ENCODE results near the gene UBE2V1.

UBE2V1 gene

GRCh38 chr20:50094522-50094921, 18.4 kb downstream of the UBE2V1 start:
- TF ChIP-seq EZH2phosphoT487 (IDR thresholded peaks at IDR 0.05; ENCODE audit: borderline replicate concordance), result no peak
- TF ChIP-seq, protein P1, sequence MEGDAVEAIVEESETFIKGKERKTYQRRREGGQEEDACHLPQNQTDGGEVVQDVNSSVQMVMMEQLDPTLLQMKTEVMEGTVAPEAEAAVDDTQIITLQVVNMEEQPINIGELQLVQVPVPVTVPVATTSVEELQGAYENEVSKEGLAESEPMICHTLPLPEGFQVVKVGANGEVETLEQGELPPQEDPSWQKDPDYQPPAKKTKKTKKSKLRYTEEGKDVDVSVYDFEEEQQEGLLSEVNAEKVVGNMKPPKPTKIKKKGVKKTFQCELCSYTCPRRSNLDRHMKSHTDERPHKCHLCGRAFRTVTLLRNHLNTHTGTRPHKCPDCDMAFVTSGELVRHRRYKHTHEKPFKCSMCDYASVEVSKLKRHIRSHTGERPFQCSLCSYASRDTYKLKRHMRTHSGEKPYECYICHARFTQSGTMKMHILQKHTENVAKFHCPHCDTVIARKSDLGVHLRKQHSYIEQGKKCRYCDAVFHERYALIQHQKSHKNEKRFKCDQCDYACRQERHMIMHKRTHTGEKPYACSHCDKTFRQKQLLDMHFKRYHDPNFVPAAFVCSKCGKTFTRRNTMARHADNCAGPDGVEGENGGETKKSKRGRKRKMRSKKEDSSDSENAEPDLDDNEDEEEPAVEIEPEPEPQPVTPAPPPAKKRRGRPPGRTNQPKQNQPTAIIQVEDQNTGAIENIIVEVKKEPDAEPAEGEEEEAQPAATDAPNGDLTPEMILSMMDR (conservative IDR thresholded peaks at IDR 0.05; ENCODE audit: low read length), result no peak
- Histone ChIP-seq H3K9me3 (ENCODE audit: insufficient read depth, low read depth, low read length) (no peaks in the 10 kb centered on the region), H3K9ac (ENCODE audit: low read depth, low read length, poor library complexity, severe bottlenecking) (no peak overlapping the region), H4K20me1 (ENCODE audit: insufficient read depth, low read length, poor library complexity, severe bottlenecking) (peaks cover 61% of the 10 kb centered on the region), H3K4me1 (ENCODE audit: insufficient read depth, low read length, poor library complexity, severe bottlenecking) (no peaks in the 10 kb centered on the region), H3K9me2 (replicated peaks; ENCODE audit: low read depth, low read length) (no peaks in the 10 kb centered on the region), H3K79me2 (ENCODE audit: insufficient read depth, low read length) (peaks cover 76% of the 10 kb centered on the region), H2AFZ (ENCODE audit: low read length) (no peak overlapping the region), H3F3A (ENCODE audit: low read depth) (no peaks in the 10 kb centered on the region), H3K36me3 (ENCODE audit: insufficient read depth, low read length) (peaks cover 64% of the 10 kb centered on the region; the same call in 1 of the 2 replicates), H3K27me3 (ENCODE audit: insufficient read depth, low read length, poor library complexity, severe bottlenecking) (no peaks in the 10 kb centered on the region), H3K4me3 (ENCODE audit: low read length, poor library complexity, severe bottlenecking) (no peak overlapping the region), H3K4me2 (ENCODE audit: low read depth, low read length, poor library complexity, severe bottlenecking) (no peak overlapping the region)

DNA sequence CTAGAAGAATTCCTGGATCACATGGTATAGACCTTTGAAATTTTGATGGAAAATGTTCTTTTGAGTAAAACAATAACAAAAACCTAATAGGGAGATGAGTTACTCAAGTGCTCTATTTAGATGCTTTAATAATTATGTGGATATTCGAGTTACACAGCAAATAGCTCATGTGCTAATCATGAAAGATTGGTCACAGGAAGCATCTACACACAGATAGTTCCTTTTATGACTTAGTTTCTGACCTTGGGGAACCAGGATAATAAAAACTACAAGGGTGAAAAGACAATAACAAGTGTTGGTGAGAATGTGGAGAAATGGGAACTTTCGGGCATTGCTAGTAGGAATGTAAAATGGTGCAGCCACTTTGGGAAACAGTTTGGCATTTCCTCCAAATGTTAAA, 19.7 kb downstream of the UBE2V1 start:
- Histone ChIP-seq H3K79me2 (ENCODE audit: insufficient read depth, low read length) (peaks cover 72% of the 10 kb centered on the region), H3F3A (ENCODE audit: low read depth) (no peaks in the 10 kb centered on the region), H3K9ac (ENCODE audit: low read depth, low read length, poor library complexity, severe bottlenecking) (no peak overlapping the region), H3K4me1 (ENCODE audit: insufficient read depth, low read length, poor library complexity, severe bottlenecking) (no peaks in the 10 kb centered on the region), H3K36me3 (ENCODE audit: insufficient read depth, low read length) (peaks cover 62% of the 10 kb centered on the region; the same call in 1 of the 2 replicates), H3K9me2 (replicated peaks; ENCODE audit: low read depth, low read length) (no peaks in the 10 kb centered on the region), H4K20me1 (ENCODE audit: insufficient read depth, low read length, poor library complexity, severe bottlenecking) (peaks cover 53% of the 10 kb centered on the region), H3K9me3 (ENCODE audit: insufficient read depth, low read depth, low read length) (no peaks in the 10 kb centered on the region), H3K4me3 (ENCODE audit: low read length, poor library complexity, severe bottlenecking) (no peak overlapping the region), H3K27me3 (ENCODE audit: insufficient read depth, low read length, poor library complexity, severe bottlenecking) (no peaks in the 10 kb centered on the region), H3K4me2 (ENCODE audit: low read depth, low read length, poor library complexity, severe bottlenecking) (no peak overlapping the region), H2AFZ (ENCODE audit: low read length) (no peak overlapping the region)
- TF ChIP-seq, protein P1 (conservative IDR thresholded peaks at IDR 0.05; ENCODE audit: low read length), result no peak
- no peak for TF ChIP-seq EZH2phosphoT487 (IDR thresholded peaks at IDR 0.05; ENCODE audit: borderline replicate concordance)

DNA sequence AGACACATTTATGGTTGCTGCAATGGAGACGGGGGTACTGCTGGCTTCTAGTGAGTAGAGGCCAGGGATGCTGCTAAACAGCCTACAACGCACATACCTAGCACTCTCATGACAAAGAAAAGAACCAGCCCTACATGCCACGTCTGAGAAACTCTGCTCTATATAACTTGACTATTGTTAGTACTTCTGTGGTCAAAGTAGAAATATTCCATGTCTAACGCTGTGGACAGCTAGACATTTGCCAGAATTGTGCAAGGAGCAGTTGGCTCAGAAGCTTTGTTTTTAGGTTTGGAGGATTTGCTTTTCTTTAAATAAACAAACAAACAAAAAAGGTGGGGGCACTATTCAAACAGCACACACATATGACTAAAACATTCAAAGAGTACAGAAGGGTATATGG, 20.5 kb downstream of the UBE2V1 start:
- TF ChIP-seq, protein P1 (conservative IDR thresholded peaks at IDR 0.05; ENCODE audit: low read length), result no peak
- TF ChIP-seq EZH2phosphoT487 (IDR thresholded peaks at IDR 0.05; ENCODE audit: borderline replicate concordance), result no peak
- Histone ChIP-seq H3K79me2 (ENCODE audit: insufficient read depth, low read length) (peaks cover 65% of the 10 kb centered on the region), H3F3A (ENCODE audit: low read depth) (no peaks in the 10 kb centered on the region)

More for the DNA sequence above, 20.5 kb downstream of the UBE2V1 start:
- Histone ChIP-seq H3K27me3 (ENCODE audit: insufficient read depth, low read length, poor library complexity, severe bottlenecking) (no peaks in the 10 kb centered on the region), H3K9ac (ENCODE audit: low read depth, low read length, poor library complexity, severe bottlenecking) (no peak overlapping the region), H3K4me1 (ENCODE audit: insufficient read depth, low read length, poor library complexity, severe bottlenecking) (no peaks in the 10 kb centered on the region), H3K4me3 (ENCODE audit: low read length, poor library complexity, severe bottlenecking) (no peak overlapping the region), H4K20me1 (ENCODE audit: insufficient read depth, low read length, poor library complexity, severe bottlenecking) (peaks cover 45% of the 10 kb centered on the region), H3K9me2 (replicated peaks; ENCODE audit: low read depth, low read length) (no peaks in the 10 kb centered on the region), H2AFZ (ENCODE audit: low read length) (no peak overlapping the region), H3K36me3 (ENCODE audit: insufficient read depth, low read length) (peaks cover 55% of the 10 kb centered on the region; the same call in 1 of the 2 replicates), H3K4me2 (ENCODE audit: low read depth, low read length, poor library complexity, severe bottlenecking) (no peak overlapping the region), H3K9me3 (ENCODE audit: insufficient read depth, low read depth, low read length) (no peaks in the 10 kb centered on the region)
